ENCODE data around the gene TPST1.
A peak's percentile ranks its signal among the peaks of the same experiment; 100 is the strongest.
"Not testable (repeated sequence)": the region's sequence is repeated elsewhere in the genome, so short reads cannot be mapped to it uniquely, and the experiment has no call there.

Gene TPST1

DNA sequence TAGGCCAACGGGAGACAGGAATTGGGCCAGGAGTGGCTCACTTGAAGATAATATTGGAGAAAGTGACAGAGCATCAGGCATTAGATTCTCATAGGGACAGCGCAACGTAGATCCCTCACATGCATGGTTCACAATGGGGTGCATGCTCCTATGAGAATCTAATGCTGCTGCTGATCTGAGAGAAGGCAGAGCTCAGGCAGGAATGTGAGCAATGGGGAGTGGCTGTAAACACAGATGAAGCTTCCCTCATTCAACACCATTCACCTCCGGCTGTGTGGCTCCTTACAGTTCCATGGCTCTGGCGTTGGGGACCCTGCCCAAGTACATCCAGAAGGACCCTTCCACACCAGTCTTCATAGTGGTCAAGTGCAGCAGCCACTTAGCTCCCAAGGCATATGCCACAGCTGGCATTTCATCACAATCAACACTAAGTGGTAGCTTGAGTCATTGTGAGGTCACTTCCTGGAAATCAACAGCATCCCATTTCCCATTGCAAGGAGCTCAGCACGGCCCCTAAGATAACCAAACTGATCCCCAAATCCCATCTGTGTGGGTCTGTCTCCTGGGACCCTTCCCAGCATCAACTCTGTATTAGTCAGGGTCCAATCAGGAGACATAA, 174.5 kb downstream of the TPST1 start:
- peak; percentile 42 for DNase-seq (ENCODE audit: low read depth)

DNA sequence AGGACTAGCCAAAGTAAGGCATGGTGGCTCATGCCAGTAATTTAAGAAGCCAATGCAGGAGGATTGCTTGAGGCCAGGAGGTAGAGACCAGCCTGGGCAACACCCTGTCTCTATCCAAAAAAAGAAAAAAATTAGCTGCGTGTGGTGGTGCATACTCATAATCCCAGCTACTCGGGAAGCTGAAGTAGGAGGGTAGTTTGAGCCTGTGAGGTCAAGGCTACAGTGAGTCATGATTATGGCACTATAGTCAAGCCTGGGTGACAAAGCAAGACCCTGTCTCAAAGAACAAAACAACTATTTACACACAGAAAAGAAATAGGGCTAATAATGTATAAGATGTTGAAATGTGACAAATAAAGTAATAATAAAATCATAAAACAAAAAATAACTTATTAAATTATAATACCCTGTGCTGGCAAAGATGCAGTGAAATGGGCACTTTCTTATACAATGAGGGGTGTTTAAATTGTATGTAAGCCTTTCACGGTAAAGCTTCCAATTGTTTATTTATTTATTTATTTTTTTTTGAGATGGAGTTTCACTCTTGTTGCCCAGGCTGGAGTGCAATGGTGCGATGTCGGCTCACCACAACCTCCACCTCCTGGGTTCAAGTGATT, 175.2 kb downstream of the TPST1 start:
- DNase-seq (ENCODE audit: low read depth) = no peak

DNA sequence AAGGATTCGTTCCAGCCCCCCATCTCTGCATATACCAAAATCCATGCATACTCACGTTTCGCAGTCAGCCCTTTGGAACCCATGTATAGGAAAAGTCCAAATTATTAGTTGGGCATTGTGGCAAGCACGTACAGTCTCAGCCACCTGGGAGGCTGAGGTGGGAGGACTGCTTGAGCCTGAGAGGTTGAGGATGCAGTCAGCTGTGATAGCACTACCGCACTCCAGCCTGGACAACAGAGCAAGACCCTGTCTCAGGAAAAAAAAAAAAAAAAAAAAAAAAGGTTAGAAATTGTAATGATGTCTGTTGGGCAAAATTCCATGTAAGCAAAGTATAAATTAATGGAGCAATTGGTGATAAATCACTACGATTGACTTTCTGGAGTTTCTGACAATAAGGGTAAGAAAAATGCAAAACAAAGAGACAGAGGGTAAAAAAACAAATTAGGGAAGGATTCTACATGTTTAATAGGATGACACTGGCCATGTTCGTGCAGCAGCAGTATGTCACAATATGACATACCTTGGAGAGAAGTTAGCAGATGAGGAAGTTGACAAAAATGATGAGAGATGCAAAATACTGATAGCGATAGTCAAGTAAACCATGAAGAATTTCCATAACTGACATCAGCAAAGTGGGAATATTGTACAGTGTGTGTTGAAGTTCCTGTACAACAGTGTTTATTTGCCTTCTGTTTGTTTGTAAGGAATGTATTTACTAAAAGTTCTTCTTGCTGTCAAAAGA, 177.2 kb downstream of the TPST1 start:
- not testable (repeated sequence) for DNase-seq (ENCODE audit: low read depth)

DNA sequence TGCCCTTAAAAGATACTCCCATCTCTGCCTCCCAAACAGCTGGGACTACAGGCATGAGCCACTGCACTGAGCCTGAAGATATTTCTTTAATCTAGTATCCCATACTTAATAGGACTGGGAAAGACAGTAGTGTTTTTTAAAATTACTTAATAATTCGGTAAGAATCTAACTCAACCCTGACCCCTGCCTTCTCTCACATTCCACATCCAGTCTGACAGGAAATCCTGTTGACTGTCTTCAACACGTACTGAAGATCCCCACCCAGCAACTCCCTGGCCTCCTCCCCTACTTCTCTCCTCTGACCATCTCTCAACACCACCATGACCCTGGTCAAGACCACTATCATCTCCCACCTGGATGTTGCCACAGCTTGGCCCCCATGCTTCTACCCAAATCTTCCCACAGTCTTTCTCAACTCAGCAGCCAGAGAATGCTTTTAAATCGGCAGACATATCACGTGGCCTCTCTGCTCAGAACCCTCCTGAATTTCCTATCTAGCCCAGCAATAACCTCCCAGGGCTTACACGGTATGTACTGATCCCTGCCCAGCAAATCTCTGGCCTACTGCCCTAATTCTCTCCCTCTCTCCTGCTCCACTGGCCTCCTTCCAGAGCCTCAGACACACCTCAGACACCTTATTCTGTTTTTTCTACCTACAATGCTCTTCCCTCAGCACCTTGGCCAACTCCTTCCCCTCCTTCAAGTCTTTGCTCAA, 180.2 kb downstream of the TPST1 start:
- not testable (repeated sequence) for DNase-seq (ENCODE audit: low read depth)

DNA sequence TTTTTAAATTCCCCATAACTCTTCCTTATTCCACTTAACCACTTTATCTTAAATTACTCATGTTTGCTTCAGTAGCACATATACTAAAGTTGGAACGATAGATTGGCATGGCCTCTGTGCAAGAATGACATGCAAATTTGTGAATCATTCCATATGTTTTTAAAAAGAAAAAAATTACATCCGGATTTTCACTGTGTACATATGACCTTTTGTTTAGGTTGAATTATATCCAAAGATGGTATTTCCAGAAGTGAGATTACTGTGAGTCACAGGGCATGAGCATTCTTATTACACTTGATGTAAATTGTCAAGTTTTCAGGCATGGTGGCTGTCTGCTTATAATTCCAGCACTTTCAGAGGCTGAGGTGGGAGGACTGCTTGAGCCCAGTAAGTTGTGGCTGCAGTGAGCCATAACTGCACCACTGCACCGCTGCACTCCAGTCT, 190.0 kb downstream of the TPST1 start:
- DNase-seq (ENCODE audit: low read depth) = peak; percentile 50

DNA sequence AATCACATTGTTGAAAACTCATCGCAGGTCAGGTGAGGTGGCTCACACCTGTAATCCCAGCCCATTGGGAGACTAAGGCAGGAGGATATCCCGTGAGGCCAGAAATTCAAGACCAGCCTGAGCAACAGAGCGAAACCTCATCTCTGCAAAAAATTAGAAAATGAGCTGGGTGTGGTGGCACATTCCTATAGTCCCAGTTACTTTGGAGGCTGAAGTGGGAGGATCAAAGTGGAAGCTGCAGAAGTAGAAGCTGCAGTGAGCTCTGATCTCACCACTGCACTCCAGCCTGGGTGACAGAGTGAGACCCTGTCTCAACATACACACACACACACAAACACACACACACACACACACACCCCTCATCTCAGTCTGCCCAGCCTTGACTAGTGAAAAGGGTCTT, 190.9 kb downstream of the TPST1 start:
- DNase-seq (ENCODE audit: low read depth) = not testable (repeated sequence)

DNA sequence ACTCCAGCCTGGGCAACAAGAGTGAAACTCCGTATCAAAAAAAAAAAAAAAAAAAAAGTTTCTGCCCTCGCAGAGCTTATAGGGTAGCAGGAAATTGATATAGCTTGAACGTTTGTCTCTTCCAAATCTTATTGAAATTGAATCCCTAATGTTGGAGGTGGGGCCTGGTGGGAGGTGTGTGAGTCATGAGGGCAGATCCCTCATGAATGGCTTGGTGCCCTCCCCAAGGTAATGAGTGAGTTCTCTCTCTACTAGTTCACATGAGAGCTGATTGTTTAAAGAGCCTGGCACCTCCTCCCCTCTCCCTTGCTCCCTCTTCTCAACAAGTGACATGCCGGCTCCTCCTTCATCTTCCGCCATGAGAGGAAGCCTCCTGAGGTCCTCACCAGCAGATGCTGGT, 193.7 kb downstream of the TPST1 start:
- DNase-seq (ENCODE audit: low read depth) = not testable (repeated sequence)

DNA sequence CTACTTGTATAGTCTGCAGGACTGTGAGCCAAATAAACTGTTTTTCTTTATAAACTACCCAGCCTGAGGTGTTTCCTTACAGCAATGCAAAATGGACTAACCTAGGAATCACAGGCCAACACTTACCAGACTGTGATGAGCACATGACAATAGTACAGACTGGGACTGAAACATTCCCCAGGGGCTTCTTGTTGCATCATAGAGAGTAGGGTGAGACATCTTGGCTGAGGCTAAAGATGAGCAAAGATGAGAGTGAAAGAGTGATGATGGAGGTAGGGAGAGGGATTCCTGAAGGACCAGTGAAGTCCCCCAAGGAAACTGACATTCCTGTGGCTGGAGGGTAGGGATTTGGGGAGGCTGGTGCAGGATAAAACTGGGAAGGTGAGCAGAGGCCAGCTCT, 194.4 kb downstream of the TPST1 start:
- DNase-seq (ENCODE audit: low read depth) = peak; percentile 37

DNA sequence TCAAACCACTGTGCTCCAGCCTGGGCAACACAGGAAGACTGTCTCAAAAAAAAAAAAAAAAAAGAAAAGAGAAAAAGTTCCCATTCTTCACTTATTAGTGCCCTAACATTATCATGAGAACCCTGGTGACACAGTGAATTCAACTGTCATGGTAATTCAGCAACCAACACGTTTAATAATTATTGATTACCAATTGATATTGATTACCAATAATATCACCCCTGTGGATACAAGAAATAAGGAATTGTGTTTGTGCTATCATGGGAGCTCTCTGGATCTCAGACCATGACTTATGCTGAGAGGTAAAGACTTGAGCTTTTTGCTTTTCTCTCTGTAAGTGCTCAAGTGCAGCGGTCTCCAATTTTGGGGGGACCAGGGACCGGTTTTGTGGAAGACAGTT, 195.3 kb downstream of the TPST1 start:
- no peak for DNase-seq (ENCODE audit: low read depth)

DNA sequence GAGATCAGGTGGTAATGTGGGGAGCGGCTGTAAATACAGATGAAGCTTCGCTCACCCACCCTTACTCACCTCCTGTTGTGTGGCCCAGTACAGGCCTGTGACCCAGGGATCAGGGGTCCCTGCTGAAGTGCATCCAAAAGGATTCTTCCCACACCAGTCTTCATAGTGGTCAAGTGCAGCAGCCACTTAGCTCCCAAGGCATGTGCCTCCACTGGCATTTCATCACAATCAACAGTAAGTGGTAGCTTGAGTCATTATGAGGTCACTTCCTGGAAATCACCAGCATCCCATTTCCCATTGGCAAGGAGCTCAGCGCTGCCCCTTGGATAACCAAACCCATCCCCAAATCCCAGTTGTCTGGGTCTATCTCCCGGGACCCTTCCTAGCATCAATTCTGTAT, 196.0 kb downstream of the TPST1 start:
- peak; percentile 10 for DNase-seq (ENCODE audit: low read depth)

DNA sequence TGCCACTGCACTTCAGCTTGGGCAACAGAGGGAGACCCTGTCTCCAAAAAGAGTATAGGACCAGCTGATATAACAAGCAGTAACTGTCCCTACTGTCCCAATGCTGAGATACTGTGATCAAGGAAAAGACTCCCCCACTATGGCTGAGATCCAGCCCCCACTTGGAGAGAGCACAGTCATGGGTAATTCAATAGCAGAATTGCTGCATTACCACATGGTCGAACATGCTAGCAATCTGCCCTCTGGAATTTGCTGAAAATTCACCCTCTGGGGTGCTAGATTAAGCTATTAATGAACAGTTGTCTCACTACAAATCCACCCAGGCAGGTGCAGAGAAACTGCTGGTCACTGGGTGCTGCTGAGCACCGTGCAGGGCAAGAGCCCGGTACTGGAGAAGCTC, 196.8 kb downstream of the TPST1 start:
- not testable (repeated sequence) for DNase-seq (ENCODE audit: low read depth)

DNA sequence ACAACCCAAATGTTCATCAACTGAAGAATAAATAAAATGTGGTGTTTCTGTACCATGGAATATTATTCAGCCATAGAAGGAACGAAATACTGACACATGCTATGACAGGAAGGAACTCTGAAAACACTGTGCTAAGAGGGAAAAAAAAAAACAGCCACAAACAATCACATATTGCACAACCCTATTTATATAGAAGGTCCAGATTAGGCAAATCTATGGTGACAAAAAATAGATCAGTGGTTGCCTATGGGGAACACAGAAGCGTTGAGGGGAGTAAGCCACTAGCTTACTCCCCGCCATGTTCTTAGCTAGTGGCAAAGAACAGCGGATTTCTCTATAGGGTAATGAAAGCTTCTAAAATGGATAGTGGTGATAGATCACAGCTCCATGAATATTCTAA, 198.4 kb downstream of the TPST1 start:
- DNase-seq (ENCODE audit: low read depth) = no peak

DNA sequence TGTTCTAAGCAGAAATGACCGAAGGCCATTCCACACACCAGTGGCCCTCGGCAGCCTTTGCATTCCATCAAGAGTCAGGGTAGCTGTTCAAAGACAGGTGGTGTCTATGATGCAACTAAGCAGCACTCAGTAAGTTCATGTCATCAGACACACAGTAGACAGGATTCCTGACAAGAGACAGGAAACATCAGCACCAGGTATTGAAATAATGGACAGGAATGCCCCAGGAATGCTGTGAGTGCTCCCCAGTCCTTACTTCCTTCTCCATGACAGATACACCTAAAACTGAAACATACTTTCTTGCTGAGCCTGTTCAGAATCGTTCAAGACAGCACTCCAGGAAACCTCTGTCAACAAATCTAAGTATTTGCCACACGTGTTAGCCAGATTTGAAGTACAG, 204.4 kb downstream of the TPST1 start:
- DNase-seq (ENCODE audit: low read depth) = no peak
